ENCODE measurements around the gene RASSF1. TPM values are rescaled to one million over a fixed set of nuclear protein-coding genes. Genes with fewer than 3 reads are reported as not detected.

The RASSF1 gene
- total RNA-seq, 1 donor from 2014 or later = 11.0 TPM

- intact Hi-C loops (cut with DNase I) = loop anchor here (1.0 to 5.0 kb wide), 3 partner anchors 9 to 1152 kb away; partner anchors contain the start of genes CISH, DCAF1 and TMEM115
- DNase-seq (ENCODE audit: low spot score) = peak; percentile 100
Measured at GRCh38 chr3:50350527-50351322, 10.1 kb upstream of the RASSF1 start, which contains the start of the genes CYB561D2 and NPRL2. TSS of gene CYB561D2 (plus strand) at chr3:50350862. CDS start at chr3:50351434, 572 bp downstream. TSS of gene NPRL2 (minus strand) at chr3:50350775. CDS start at chr3:50350652, 123 bp downstream.

- no peak for DNase-seq (ENCODE audit: low spot score)
- intact Hi-C loops (cut with DNase I) = loop anchor here (5.0 kb wide), 2 partner anchors 262 to 1152 kb away; partner anchors contain the start of genes CISH and DCAF1
Measured at GRCh38 chr3:50350213-50350526, 9.5 kb upstream of the RASSF1 start.

- DNase-seq (ENCODE audit: low spot score) = no peak
- intact Hi-C loops (cut with DNase I) = loop anchor here (2.0 kb wide), 1 partner anchor 196 kb away; no protein-coding TSS in a partner anchor
Measured at GRCh38 chr3:50347187-50347813, 6.7 kb upstream of the RASSF1 start.

GRCh38 chr3:50345586-50346234, 5.1 kb upstream of the RASSF1 start, which contains the start of gene ZMYND10:
TSS of gene ZMYND10 (minus strand) at chr3:50345732. CDS start at chr3:50345579, 153 bp downstream.
- intact Hi-C loops (cut with DNase I) = loop anchor here (2.0 kb wide), 1 partner anchor 197 kb away; no protein-coding TSS in a partner anchor
- DNase-seq (ENCODE audit: low spot score) = peak; percentile 88

GRCh38 chr3:50345008-50345407, 4.4 kb upstream of the RASSF1 start:
- intact Hi-C loops (cut with DNase I) = no loop called here
- no peak for DNase-seq (ENCODE audit: low spot score)

GRCh38 chr3:50342813-50343633, 2.4 kb upstream of the RASSF1 start:
- no peak for DNase-seq (ENCODE audit: low spot score)
- intact Hi-C loops (cut with DNase I) = no loop called here

- no peak for DNase-seq (ENCODE audit: low spot score)
- intact Hi-C loops (cut with DNase I) = no loop called here
Measured at GRCh38 chr3:50341996-50342650, 1.5 kb upstream of the RASSF1 start.

- DNase-seq (ENCODE audit: low spot score) = no peak
- intact Hi-C loops (cut with DNase I) = no loop called here
Measured at GRCh38 chr3:50341537-50341936, 901 bp upstream of the RASSF1 start.

GRCh38 chr3:50340147-50340447, 539 bp downstream of the RASSF1 start:
- intact Hi-C loops (cut with DNase I) = no loop called here

GRCh38 chr3:50339485-50340146, 1.0 kb downstream of the RASSF1 start:
- intact Hi-C loops (cut with DNase I) = loop anchor here (5.0 kb wide), 1 partner anchor 37 kb away; the partner anchor contains the start of gene HYAL1
- no peak for DNase-seq (ENCODE audit: low spot score)

More at GRCh38 chr3:50340147-50340447, 539 bp downstream of the RASSF1 start:
- DNase-seq (ENCODE audit: low spot score) = no peak

GRCh38 chr3:50338965-50339364, 1.7 kb downstream of the RASSF1 start:
- intact Hi-C loops (cut with DNase I) = loop anchor here (5.0 kb wide), 1 partner anchor 37 kb away; the partner anchor contains the start of gene HYAL1
- no peak for DNase-seq (ENCODE audit: low spot score)

- intact Hi-C loops (cut with DNase I) = loop anchor here (5.0 kb wide), 1 partner anchor 35 kb away; the partner anchor contains the start of gene HYAL1
Measured at GRCh38 chr3:50337175-50337861, 3.3 kb downstream of the RASSF1 start.

GRCh38 chr3:50336452-50337174, 4.0 kb downstream of the RASSF1 start:
- DNase-seq (ENCODE audit: low spot score) = no peak
- intact Hi-C loops (cut with DNase I) = loop anchor here (5.0 kb wide), 1 partner anchor 34 kb away; the partner anchor contains the start of gene HYAL1

More at GRCh38 chr3:50337175-50337861, 3.3 kb downstream of the RASSF1 start:
- DNase-seq (ENCODE audit: low spot score) = peak; percentile 100

- intact Hi-C loops (cut with DNase I) = loop anchor here (5.0 kb wide), 1 partner anchor 32 kb away; the partner anchor contains the start of gene HYAL1
- DNase-seq (ENCODE audit: low spot score) = no peak
Measured at GRCh38 chr3:50334339-50335075, 6.1 kb downstream of the RASSF1 start.

- intact Hi-C loops (cut with DNase I) = no loop called here
- no peak for DNase-seq (ENCODE audit: low spot score)
Measured at GRCh38 chr3:50333744-50334328, 6.8 kb downstream of the RASSF1 start.

Measured in cardiac septum (tissue), 1 donor.